Tongue (tissue), 2 donors: Measurements from ENCODE around the gene IL4. TPM values are rescaled to one million over a fixed set of nuclear protein-coding genes. Genes with fewer than 3 reads are reported as not detected.
"Not testable (repeated sequence)": the region's sequence is repeated elsewhere in the genome, so short reads cannot be mapped to it uniquely, and the experiment has no call there.

Experiments used
- DNase-seq: peaks from one replicate; pipeline ENCODE4 v3.0.0-alpha.2; 2015
- total RNA-seq: library from RNA; depleted of rRNA; stranded (reverse); fragments of >200 nt; gene quantifications from one replicate; pipeline ENCODE4 v1.2.3, GENCODE V29; 2014

IL4 gene
- total RNA-seq, 1 donor from 2014 or later, result not detected

- peak; percentile 36 for DNase-seq
Measured at GRCh38 chr5:132674671-132675506, 1.1 kb downstream of the IL4 start.

GRCh38 chr5:132675936-132676689, 2.3 kb downstream of the IL4 start:
- no peak for DNase-seq

- no peak for DNase-seq
Measured at GRCh38 chr5:132677191-132677590, 3.4 kb downstream of the IL4 start.

- DNase-seq, result no peak
Measured at GRCh38 chr5:132677682-132678400, 4.1 kb downstream of the IL4 start.

- no peak for DNase-seq
Measured at GRCh38 chr5:132678735-132679134, 4.9 kb downstream of the IL4 start.

- no peak for DNase-seq
Measured at GRCh38 chr5:132679166-132679565, 5.4 kb downstream of the IL4 start.

GRCh38 chr5:132679717-132680380, 6.1 kb downstream of the IL4 start:
- no peak for DNase-seq

- DNase-seq, result no peak
Measured at GRCh38 chr5:132680780-132681475, 7.1 kb downstream of the IL4 start.

GRCh38 chr5:132681476-132681831, 7.7 kb downstream of the IL4 start:
- no peak for DNase-seq

- DNase-seq, result no peak
Measured at GRCh38 chr5:132681983-132682382, 8.2 kb downstream of the IL4 start.

GRCh38 chr5:132684491-132684890, 10.7 kb downstream of the IL4 start:
- no peak for DNase-seq

GRCh38 chr5:132684922-132685720, 11.3 kb downstream of the IL4 start:
- DNase-seq, result no peak

GRCh38 chr5:132686193-132686592, 12.4 kb downstream of the IL4 start:
- no peak for DNase-seq

GRCh38 chr5:132687995-132688394, 14.2 kb downstream of the IL4 start:
- no peak for DNase-seq

- DNase-seq, result no peak
Measured at GRCh38 chr5:132688536-132689339, 14.9 kb downstream of the IL4 start.

GRCh38 chr5:132689513-132689912, 15.7 kb downstream of the IL4 start:
- DNase-seq, result no peak

GRCh38 chr5:132690156-132690555, 16.4 kb downstream of the IL4 start:
- no peak for DNase-seq

- not testable (repeated sequence) for DNase-seq
Measured at GRCh38 chr5:132691755-132692631, 18.2 kb downstream of the IL4 start.

- DNase-seq, result no peak
Measured at GRCh38 chr5:132692632-132692967, 18.8 kb downstream of the IL4 start.
